Activated CD8-positive, alpha-beta memory T cell treated with anti-CD3 and anti-CD28 coated beads, Interleukin-2, amount 10 ng/mL, durations not matched to agents 7 days and 5 days (primary cell): ENCODE measurements around the gene TMPRSS6. TPM values are rescaled to one million over a fixed set of nuclear protein-coding genes. Genes with fewer than 3 reads are reported as not detected.
A peak's percentile ranks its signal among the peaks of the same experiment; 100 is the strongest.

Source experiments
- ATAC-seq: fragments of 150-1000 bp; cut with Tn5 transposase; one replicate; pipeline ENCODE4 v1.10.0; 2021; ENCODE audit warnings: moderate library complexity
- CTCF ChIA-PET: fragments of 350-600 bp; sonication (Branson Sonifier 250); formaldehyde crosslinking; loops from one replicate; lab custom pipeline; 2021; ENCODE audit warnings: antibody characterized with exemption; lab: Charles Lee
- DNase-seq: peaks from one replicate; pipeline ENCODE4 v3.0.0-alpha.2; 2020
- H3K27ac Mint-ChIP-seq: one replicate; pipeline ENCODE4 v1.8.0; 2021; ENCODE audit warnings: mild to moderate bottlenecking, mixed read lengths
- H3K27me3 Mint-ChIP-seq: one replicate; pipeline ENCODE4 v1.8.0; 2021; ENCODE audit warnings: mixed read lengths
- H3K36me3 Mint-ChIP-seq: one replicate; pipeline ENCODE4 v1.8.0; 2021; ENCODE audit warnings: mild to moderate bottlenecking, mixed read lengths
- H3K4me1 Mint-ChIP-seq: one replicate; pipeline ENCODE4 v1.8.0; 2021; ENCODE audit warnings: mixed read lengths
- H3K4me3 Mint-ChIP-seq: one replicate; pipeline ENCODE4 v1.8.0; 2021; ENCODE audit warnings: mild to moderate bottlenecking, moderate library complexity, mixed read lengths
- H3K9me3 Mint-ChIP-seq: one replicate; pipeline ENCODE4 v1.8.0; 2022; ENCODE audit warnings: low read depth, mixed read lengths
- total RNA-seq, 2 experiments: library from RNA; stranded (reverse); gene quantifications; one replicate each; pipeline ENCODE4 v1.2.3, GENCODE V29; 2021

Gene TMPRSS6
- total RNA-seq, 2 experiments from 2014 or later = 1.3 to 3.3 TPM

DNA sequence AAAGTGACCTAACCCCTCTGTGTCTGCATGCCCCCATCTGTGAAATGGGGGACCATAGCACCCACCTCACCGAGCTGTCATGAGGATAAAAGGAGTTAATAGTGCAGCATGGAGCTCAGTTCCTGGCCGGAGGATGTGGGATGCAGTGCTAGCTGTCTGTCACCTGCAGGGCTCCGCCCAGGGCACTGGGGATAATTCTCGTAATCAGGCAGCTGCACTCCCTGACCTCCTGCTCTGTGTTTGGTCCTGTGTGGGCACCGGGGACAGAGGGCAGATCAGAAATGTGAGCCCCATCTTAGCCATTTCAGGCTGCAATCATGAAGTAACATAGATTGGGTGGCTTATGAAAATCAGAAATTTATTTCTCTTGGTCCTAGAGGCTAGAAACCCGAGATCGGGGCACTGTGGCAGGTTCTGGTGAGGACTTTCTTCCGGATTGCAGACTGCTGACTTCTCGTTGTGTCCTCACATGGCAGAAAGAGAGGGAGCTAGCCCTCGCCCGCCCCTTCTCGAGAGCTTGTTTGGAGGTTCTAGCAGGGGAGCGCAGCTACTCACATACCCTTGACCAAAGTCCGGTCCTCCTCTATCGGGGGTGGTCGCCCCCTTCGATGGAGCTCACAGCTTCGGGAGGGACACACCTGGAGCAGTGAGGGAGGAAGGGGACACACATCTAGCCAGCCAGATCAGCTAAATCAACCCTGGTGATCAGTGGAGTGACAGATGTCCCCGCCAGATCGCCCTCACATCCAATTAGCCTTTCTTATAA is 54.7 kb downstream of the TMPRSS6 start:
- DNase-seq (no peak), ATAC-seq (no peak)
- no peaks in the 10 kb centered on the region for H3K27me3 Mint-ChIP-seq
- no peak overlapping the region for H3K27ac Mint-ChIP-seq
- H3K4me1 Mint-ChIP-seq = peaks cover 28% of the 10 kb centered on the region
- H3K4me3 Mint-ChIP-seq = no peak overlapping the region
- CTCF ChIA-PET = interaction anchor here (1.1 to 2.1 kb wide), 3 partner anchors 8 to 145 kb away, joined by 4 to 10 read pairs (median 7); no protein-coding TSS in a partner anchor
- H3K9me3 Mint-ChIP-seq = no peaks in the 10 kb centered on the region
- peaks cover 12% of the 10 kb centered on the region for H3K36me3 Mint-ChIP-seq

DNA sequence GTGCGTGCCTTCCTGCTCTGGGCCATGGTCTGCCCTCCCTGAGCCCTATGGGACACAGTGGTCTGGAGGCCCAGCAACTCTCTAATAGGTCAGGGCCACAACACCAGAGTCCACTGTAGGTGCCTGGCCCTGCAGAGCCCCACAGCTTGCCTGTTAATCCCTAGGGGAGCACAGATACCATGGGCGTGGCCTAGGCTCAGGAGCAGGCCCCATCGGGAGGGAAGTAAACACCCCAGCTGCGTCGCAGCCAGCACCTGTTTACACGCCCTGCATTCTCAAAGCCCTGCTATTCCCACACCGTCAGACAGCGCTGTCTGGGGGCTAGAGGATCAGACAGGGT is 55.5 kb downstream of the TMPRSS6 start:
- Mint-ChIP-seq H3K27me3 (no peaks in the 10 kb centered on the region), H3K4me1 (peaks cover 20% of the 10 kb centered on the region), H3K9me3 (no peaks in the 10 kb centered on the region), H3K36me3 (peaks cover 12% of the 10 kb centered on the region), H3K27ac (no peak overlapping the region), H3K4me3 (no peak overlapping the region)
- CTCF ChIA-PET = no interaction called here
- ATAC-seq (no peak), DNase-seq (no peak)

DNA sequence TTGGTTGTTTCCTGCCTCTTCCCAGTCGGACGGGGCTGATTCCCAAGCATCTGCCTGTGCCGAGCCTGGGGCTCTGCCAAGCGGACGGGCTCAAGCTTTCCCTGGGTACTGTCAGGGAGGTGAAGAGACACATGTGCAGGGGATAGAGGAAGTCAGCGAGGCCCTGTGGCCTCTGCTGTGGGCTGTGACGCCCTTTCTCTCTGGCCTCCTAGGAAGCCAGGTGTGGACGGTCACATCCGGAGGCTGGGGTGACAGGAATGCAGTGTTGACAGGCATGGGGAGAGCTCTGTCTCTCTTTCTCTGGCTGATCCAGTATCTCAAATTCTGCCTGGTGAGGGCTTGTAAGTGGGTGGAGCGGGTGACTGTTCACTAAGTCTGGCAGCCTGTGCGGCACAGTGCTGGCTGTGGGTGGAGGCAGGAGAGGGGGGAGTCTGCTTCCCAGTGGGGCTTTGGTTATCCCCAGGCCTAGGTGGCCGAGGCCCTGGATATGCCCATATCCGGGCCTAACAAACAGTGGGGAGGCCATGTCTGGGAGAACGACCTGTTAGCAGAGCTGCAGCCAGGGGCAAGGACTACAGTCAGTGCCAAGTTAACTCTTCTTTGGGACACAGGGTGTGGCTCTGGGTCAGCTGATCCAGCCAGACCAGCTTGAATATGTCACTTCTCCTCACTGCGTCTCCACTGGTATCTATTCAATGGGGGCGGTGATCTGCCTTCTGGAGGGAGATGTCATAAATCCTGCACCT is 56.0 kb downstream of the TMPRSS6 start:
- Mint-ChIP-seq H3K27me3 (no peaks in the 10 kb centered on the region), H3K4me3 (no peak overlapping the region), H3K36me3 (peaks cover 12% of the 10 kb centered on the region), H3K9me3 (no peaks in the 10 kb centered on the region), H3K27ac (no peak overlapping the region), H3K4me1 (peaks cover 19% of the 10 kb centered on the region)
- DNase-seq (no peak), ATAC-seq (no peak)
- CTCF ChIA-PET = interaction anchor here (2.2 kb wide), 1 partner anchor 69 kb away, joined by 7 read pairs; no protein-coding TSS in a partner anchor

DNA sequence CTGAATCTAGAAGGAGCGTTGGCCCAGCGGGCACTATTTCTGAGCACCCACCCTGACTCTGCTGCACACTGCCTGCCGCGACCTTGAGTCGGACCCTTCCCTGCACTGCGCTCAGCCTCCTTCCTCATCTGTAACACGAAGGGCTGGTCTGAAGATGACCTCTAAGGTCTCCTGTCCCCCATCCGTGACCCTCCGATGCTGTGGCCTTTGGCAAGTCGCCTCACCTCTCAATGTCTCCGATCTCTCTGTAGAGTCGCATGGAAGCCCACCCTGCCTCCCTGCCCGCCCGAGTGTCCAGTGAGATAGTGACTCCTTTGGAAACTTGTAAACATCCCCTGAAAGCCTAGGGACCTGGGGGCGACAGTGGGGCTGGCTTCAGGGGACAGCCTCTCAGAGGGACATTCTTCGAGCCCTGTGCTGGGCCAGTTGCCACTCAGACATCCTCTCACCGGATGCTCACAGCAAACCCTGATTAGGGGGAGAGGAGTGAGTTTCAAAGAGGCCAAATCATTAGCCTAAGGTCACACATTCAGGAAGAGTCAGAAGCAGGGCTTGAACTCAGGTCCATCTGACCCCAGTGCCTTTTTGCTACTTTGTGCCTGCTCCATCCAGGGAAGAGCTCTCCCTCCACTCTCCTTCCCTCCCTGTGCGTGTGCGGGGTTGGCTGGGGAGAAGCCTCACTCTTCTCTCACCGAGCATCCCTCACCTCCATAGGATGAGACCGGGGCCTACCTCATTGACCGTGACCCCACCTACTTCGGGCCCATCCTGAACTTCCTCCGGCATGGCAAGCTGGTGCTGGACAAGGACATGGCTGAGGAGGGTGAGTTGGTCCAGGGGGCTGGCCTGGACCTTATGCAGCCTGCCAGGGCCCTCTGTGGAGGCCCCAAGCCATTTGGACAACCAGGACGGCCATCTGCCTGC is 56.9 kb downstream of the TMPRSS6 start:
- H3K9me3 Mint-ChIP-seq = no peaks in the 10 kb centered on the region
- H3K27ac Mint-ChIP-seq = no peak overlapping the region
- DNase-seq (no peak), ATAC-seq (no peak)
- CTCF ChIA-PET = interaction anchor here (1.4 to 2.3 kb wide), 6 partner anchors 8 to 200 kb away, joined by 3 to 9 read pairs (median 6); no protein-coding TSS in a partner anchor
- peaks cover 9% of the 10 kb centered on the region for H3K36me3 Mint-ChIP-seq
- peak overlapping the region; percentile 77 for H3K4me3 Mint-ChIP-seq
- peaks cover 19% of the 10 kb centered on the region for H3K4me1 Mint-ChIP-seq
- H3K27me3 Mint-ChIP-seq = no peaks in the 10 kb centered on the region

DNA sequence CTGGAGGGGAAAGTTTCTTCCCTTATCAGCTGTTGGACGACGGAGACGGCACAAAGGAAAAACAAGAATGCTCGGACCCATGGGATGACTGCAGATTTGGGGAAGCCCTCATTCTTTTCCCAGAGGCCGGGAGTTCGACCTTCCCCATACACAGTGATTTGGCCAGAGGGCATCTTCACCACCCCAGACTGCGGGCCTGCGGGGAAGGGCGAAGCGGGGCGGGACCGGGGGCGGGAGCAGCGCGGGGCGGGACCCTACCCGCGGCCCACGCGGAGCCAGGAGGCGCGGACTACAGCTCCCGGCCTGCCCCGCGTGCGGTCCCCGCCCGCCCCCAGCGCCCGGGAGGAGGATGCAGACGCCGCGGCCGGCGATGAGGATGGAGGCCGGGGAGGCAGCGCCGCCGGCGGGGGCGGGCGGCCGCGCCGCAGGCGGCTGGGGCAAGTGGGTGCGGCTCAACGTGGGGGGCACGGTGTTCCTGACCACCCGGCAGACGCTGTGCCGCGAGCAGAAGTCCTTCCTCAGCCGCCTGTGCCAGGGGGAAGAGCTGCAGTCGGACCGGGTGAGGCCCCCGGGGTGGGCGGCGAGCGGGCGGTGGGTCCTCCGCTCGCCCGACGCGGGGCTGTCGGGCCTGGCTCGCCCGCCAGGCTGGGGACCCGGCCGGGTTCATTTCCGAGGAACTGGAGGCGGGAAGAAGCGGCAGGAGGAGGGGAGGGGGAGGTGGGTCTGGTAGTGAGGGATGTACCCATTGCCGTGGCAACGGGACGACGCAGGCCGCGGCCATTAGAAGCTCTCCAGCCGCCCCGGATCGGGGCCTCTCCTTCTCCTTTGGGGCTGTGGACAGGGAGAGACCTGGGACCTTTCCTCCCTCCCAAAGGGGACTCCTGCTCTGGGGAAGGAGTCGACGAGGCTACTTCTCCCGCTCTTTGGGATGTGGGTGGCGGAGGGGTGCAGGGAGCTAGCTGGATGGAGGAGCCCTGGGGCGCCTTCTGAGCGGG is 57.8 kb downstream of the TMPRSS6 start, which contains the start of gene KCTD17:
Gene KCTD17 (plus strand): TSS at position 352 of the 995 bp plus-strand sequence. CDS start 19 bp downstream, at position 371.
- peak; percentile 85 for DNase-seq
- Mint-ChIP-seq H3K4me3 (peak within 1 kb of the TSS; percentile 77), H3K4me1 (peaks cover 19% of the 10 kb centered on the region), H3K9me3 (no peaks in the 10 kb centered on the region), H3K27me3 (no peaks in the 10 kb centered on the region), H3K36me3 (peaks cover 3% of the 10 kb centered on the region), H3K27ac (no peak within 1 kb of the TSS)
- ATAC-seq = peak; percentile 100
- CTCF ChIA-PET = interaction anchor here (0.5 to 2.3 kb wide), 11 partner anchors 9 to 652 kb away, joined by 3 to 9 read pairs (median 4); partner anchors contain the start of gene TST

DNA sequence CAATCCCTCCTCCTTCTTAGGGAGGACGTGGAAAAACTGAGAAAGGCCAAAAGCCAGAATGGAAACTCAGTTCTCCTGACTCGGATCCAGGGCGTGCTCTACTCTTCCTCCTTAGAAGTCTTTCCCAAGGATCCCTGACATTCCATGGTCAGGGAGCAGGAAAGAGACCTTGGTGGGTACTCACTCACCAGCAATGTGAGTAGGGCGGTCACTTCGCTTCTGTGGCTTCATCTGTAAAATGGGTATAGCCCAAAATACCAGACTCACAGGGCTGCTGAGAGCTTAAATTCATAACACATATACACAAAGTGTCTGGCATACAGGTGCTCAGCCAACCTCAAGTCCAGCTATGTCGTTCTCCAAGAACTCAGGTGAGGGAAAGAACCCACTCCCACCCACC is 58.6 kb downstream of the TMPRSS6 start:
- H3K4me3 Mint-ChIP-seq = peak overlapping the region; percentile 77
- no peaks in the 10 kb centered on the region for H3K36me3 Mint-ChIP-seq
- no peak overlapping the region for H3K27ac Mint-ChIP-seq
- no peaks in the 10 kb centered on the region for H3K9me3 Mint-ChIP-seq
- no peak for ATAC-seq
- no peaks in the 10 kb centered on the region for H3K27me3 Mint-ChIP-seq
- peaks cover 23% of the 10 kb centered on the region for H3K4me1 Mint-ChIP-seq
- CTCF ChIA-PET = interaction anchor here (0.5 to 2.3 kb wide), 9 partner anchors 8 to 653 kb away, joined by 3 to 9 read pairs (median 5); partner anchors contain the start of gene TST
- no peak for DNase-seq

DNA sequence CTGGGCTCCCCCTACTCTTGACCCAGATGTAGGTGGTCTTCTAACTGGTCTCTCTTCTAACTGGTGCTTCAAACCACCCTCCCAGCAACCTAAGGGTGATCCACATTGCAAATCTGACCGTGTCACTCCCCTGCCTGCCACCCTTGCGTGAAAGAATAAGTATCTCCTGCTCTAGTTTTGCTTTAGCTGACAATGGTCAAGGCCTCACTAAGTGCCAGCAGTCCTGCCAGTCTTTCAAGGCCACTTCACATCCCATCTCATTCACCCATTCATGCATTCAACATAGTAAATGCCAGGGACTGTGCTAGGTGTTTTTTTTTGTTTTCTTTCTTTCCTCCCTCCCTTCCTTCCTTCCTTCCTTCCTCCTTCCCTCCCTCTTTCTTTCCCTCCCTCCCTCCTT is 60.3 kb downstream of the TMPRSS6 start:
- CTCF ChIA-PET = interaction anchor here (1.5 kb wide), 1 partner anchor 193 kb away, joined by 3 read pairs; no protein-coding TSS in a partner anchor
- no peaks in the 10 kb centered on the region for H3K36me3 Mint-ChIP-seq
- H3K9me3 Mint-ChIP-seq = no peaks in the 10 kb centered on the region
- H3K27me3 Mint-ChIP-seq = no peaks in the 10 kb centered on the region
- no peak overlapping the region for H3K27ac Mint-ChIP-seq
- peaks cover 32% of the 10 kb centered on the region for H3K4me1 Mint-ChIP-seq
- no peak overlapping the region for H3K4me3 Mint-ChIP-seq
- DNase-seq (no peak), ATAC-seq (no peak)

DNA sequence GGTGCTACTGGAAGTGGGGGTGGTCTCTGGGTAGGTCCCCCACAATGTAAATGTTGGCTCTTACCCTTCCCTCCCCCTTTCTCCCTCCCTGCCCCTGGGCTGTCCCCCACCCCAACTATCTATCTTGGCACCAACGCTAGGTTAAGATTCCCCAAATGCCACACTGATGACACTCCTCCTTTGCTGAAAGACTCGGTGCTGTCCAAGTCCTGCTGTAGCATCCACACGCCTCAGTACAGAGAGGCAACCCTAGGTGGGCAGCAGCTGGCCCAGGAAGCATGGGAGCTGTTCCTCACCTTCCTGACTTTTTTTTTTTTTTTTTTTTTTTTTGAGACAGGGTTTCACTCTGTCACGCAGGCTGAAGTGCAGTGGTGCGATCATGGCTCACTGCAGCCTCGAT is 61.4 kb downstream of the TMPRSS6 start:
- no peak overlapping the region for H3K27ac Mint-ChIP-seq
- DNase-seq (no peak), ATAC-seq (no peak)
- H3K4me3 Mint-ChIP-seq = no peak overlapping the region
- H3K36me3 Mint-ChIP-seq = no peaks in the 10 kb centered on the region
- no peaks in the 10 kb centered on the region for H3K27me3 Mint-ChIP-seq
- CTCF ChIA-PET = interaction anchor here (1.0 kb wide), 1 partner anchor 195 kb away, joined by 3 read pairs; no protein-coding TSS in a partner anchor
- no peaks in the 10 kb centered on the region for H3K9me3 Mint-ChIP-seq
- peaks cover 30% of the 10 kb centered on the region for H3K4me1 Mint-ChIP-seq

DNA sequence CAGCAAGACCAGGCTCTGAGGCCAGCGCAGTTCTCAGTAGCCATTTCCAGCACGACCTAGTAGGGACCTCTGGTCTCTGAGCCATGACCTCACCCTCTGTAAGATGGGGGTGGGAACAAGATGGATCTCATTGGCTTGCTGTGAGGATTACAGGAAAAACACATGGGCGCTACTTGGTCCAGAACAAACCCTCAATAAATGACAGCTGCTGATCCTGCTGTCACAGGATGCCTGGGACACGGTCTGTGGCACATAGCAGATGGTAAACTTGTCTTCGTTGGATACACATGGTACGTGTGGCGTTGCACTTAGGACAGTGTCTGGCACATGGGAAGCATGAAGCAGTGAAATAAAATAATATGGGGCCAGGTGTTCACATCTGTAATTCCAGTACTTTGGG is 62.5 kb downstream of the TMPRSS6 start:
- ATAC-seq (no peak), DNase-seq (no peak)
- H3K27ac Mint-ChIP-seq = no peak overlapping the region
- no peaks in the 10 kb centered on the region for H3K9me3 Mint-ChIP-seq
- H3K36me3 Mint-ChIP-seq = no peaks in the 10 kb centered on the region
- H3K4me1 Mint-ChIP-seq = peaks cover 19% of the 10 kb centered on the region
- CTCF ChIA-PET = interaction anchor here (1.1 to 5.5 kb wide), 8 partner anchors 8 to 214 kb away, joined by 3 to 48 read pairs (median 6); partner anchors contain the start of genes MPST and TST
- no peaks in the 10 kb centered on the region for H3K27me3 Mint-ChIP-seq
- no peak overlapping the region for H3K4me3 Mint-ChIP-seq

DNA sequence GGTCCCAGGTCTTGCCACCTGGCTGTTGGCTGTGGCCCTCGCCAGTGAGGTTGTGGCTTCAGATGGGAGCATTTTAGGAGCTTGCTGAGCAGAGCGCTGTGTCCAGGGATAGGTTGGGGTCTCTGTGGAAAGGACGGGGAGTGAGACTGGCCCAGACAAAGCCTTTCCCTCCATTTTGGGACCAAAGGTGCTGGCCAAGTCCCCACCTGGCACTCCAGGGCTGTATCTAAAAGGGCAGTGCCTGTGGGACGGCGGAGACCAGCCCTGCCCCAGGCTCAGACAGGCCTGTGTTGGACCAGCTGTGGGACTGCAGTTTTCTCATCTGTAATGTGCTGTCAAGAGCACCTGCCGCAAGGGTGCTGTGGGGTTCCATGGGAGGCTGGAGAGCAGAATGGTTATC is 62.9 kb downstream of the TMPRSS6 start:
- H3K9me3 Mint-ChIP-seq = no peaks in the 10 kb centered on the region
- H3K4me3 Mint-ChIP-seq = no peak overlapping the region
- no peak overlapping the region for H3K27ac Mint-ChIP-seq
- no peak for DNase-seq
- H3K4me1 Mint-ChIP-seq = peaks cover 21% of the 10 kb centered on the region
- H3K27me3 Mint-ChIP-seq = peaks cover 2% of the 10 kb centered on the region
- CTCF ChIA-PET = interaction anchor here (0.7 to 5.5 kb wide), 19 partner anchors 9 to 270 kb away, joined by 3 to 48 read pairs (median 5); partner anchors contain the start of genes IFT27, IL2RB, MPST and TST
- no peak for ATAC-seq
- no peaks in the 10 kb centered on the region for H3K36me3 Mint-ChIP-seq

DNA sequence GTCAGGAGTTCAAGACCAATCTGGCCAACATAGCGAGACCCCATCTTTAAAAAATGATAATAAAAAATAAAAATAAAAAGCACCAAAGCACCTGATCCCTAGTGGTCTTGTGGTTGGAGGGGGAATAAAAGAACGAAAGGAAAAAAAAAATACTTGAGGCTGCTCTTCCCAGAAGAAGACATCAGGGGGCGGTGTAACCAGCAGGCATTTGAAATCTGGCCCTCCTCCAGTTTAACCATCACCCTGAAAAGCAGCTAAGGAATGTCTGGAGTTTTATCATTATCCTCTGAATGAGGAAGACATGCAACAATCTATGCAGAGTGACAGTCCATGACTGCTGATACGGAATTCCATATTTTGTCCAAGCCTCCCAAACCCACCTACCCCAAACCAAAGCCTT is 63.6 kb downstream of the TMPRSS6 start:
- no peak for ATAC-seq
- peaks cover 5% of the 10 kb centered on the region for H3K27me3 Mint-ChIP-seq
- CTCF ChIA-PET = interaction anchor here (0.7 to 5.5 kb wide), 22 partner anchors 9 to 289 kb away, joined by 3 to 48 read pairs (median 4); partner anchors contain the start of genes IFT27, IL2RB, MPST and TST
- peaks cover 23% of the 10 kb centered on the region for H3K4me1 Mint-ChIP-seq
- H3K27ac Mint-ChIP-seq = no peak overlapping the region
- no peak for DNase-seq
- no peaks in the 10 kb centered on the region for H3K9me3 Mint-ChIP-seq
- no peaks in the 10 kb centered on the region for H3K36me3 Mint-ChIP-seq
- no peak overlapping the region for H3K4me3 Mint-ChIP-seq
